NCI-H82 treated with DMSO at 0.1 percent for 48 hours (cell line): ENCODE measurements around the gene KPNA4.
"Not testable (repeated sequence)": the region's sequence is repeated elsewhere in the genome, so short reads cannot be mapped to it uniquely, and the experiment has no call there.

ENCODE experiments used
- DNase-seq: peaks from one replicate; lab custom pipeline; 2025; ENCODE audit not compliant: unreplicated experiment; lab: John Stamatoyannopoulos, UW

The KPNA4 gene, protein sequence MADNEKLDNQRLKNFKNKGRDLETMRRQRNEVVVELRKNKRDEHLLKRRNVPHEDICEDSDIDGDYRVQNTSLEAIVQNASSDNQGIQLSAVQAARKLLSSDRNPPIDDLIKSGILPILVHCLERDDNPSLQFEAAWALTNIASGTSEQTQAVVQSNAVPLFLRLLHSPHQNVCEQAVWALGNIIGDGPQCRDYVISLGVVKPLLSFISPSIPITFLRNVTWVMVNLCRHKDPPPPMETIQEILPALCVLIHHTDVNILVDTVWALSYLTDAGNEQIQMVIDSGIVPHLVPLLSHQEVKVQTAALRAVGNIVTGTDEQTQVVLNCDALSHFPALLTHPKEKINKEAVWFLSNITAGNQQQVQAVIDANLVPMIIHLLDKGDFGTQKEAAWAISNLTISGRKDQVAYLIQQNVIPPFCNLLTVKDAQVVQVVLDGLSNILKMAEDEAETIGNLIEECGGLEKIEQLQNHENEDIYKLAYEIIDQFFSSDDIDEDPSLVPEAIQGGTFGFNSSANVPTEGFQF

DNA sequence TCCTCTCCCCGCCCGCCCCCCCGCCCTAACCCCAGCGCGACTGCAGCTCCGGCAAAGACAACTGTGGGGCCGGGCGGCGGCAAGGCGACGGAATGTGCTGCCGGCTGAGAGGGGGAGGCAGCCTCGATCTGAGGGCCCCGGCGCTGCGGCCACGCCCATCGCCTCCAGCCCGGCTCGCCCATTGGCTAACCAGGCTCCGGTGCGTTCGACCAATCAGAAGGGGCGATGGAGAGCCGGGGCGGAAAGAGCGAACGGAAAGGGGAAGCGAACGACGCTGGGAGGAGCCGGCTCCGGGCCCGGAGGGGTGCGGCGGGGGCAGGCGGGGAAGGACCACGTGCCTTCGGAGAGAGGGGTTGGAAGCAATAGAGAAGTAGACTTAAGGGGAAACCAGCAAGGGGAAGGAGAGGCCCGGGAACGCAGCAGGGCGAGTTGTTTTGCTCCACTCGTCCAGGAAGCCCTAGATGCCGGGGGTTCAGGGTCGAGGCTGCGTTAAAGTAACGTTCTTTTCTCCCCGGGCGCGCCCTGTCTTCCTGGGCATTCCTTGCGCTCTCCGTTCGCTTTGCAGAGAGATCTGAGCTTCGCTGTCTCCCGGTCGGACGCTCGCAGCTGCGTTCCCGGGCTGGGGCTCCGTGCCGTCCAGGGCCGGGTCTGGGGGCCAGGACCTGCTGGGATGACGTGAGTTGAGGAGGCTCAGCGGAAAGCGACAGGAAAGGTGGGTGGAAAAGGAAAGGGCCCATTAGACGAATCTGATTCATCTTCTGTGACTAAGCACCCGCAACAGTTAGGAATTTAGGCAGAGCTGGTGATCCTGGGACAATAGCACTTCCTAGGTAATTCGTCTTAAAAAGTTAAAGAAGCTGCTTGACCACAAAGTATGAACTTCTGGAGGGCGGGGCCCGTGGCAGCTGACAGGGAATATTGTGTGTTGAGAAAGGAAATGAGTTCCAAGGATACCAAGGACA lies at the start of gene KPNA4:
Gene KPNA4 (minus strand): TSS at position 130 of the 962 bp plus-strand sequence. CDS start 289 bp downstream, outside the sequence.
- DNase-seq = peak; percentile 95

DNA sequence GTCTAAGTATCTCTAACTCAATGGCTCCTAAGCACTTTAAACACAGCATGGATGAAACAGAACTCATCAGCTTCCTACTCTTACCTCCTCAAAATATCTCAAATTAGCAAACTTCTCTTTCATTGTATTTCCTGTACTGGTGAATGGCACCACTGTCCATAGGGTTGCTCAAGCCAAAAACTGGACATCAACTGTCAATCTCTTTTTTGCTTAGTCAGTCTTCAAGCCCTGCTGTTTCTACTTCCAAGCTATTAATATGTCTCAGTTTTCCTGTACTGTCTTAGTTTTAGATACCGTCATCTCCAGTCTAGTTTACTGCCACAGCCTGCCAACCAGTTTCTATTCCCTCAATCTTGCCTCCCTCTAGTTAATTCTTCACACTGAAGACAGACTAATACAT lies 48.3 kb upstream of the KPNA4 start:
- no peak for DNase-seq

DNA sequence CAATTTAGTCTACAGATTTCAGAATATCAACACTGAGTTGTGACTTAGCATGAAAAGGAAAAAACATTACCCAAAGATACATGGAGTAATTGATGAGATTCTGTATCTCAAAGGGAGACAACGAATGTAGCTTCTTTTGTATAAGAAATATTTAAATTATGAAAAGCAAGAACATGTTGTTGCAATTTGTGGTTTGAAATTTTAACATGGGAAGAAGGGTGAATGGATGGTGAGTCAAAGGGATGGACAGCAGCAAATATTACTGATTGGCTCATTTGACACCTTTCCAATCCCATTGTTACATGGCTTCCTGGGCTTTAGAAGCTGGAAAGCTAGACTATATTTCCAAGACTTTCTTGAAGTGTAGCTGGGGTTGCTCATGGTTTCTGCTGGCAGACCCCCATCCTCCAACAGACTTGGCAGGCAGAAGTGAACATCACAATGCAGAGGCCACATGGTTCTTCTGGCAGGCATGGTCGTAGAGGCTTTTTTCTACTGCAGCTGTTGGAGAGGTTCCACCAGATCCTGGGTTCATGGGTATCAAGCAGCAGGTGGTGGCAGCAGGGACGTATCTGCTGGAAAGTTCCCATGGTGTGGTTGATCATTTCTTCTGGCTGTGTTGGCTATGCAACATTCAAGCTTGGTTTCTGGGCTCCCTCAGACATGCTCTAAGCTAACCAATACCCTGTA lies 47.2 kb upstream of the KPNA4 start:
- no peak for DNase-seq

DNA sequence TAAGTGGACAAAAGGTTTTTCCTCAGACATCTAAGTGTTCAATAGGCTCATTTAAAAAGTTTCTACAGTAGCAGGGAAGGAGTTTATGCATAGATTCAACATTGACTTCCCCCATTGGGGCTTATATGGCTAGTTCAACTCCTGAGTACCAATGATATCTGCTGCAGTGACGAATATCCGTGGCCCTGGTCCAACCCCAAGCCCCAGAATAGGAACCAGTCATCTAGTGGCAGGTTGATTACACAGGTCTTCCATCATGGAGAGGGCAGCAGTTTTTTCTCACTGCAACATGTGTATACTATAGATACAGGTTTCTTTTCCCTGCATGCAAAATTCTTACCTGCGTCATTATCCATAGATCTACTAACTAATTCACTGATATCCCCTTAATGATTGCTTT lies 45.8 kb upstream of the KPNA4 start:
- DNase-seq = no peak

DNA sequence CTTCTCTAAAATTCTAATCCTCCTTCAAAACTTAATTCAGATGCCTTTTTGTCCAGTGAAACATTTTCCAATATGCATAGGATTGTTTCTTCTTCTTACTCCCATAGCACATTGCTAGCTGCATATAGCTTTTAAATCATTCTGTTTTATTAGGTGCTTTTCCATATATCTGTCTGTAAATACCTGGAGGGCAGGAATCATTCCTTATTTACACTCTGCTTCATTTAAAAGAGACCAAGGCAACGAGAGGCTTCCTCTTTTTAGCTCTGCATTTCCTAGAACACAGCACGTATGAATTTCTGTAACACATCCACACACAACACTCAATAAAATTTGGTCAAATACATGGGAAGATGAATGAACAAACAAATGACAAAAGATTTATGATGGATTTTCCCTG lies 43.5 kb upstream of the KPNA4 start:
- no peak for DNase-seq

DNA sequence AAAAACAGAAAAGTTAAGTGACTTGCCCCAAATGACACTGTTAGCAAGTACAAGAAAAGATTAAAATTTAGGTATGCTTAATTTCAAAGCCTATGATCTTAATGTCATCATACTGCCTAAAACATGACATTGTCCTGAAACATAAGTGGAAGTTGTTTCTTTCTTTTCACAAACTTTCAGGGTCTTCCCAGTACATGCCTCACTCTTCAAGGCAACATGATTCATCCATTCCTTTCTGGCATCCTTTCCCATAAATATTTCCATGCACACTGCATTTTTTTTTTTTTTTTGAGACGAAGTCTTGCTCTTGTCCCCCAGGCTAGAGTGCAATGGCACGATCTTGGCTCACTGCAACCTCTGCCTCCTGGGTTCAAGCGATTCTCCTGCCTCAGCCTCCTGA lies 42.5 kb upstream of the KPNA4 start:
- DNase-seq = no peak

DNA sequence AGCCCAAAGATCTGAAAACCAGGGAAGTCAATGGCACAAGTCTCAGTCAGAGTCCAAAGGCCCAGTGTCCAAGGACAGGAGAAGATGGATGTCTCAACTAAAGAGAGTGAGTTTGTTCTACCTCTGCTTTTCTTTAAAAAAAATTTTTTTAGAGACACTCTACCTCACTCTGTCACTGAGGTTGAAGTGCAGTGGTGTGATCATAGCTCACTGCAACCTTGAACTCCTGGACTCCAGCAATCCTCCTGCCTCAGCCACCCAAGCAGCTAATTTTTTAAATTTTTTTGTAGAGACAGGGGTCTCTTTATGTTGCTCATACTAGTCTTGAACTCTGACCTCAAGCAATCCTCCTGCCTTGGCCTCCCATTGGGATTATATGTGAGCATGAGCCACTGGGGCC lies 39.9 kb upstream of the KPNA4 start:
- DNase-seq = no peak

DNA sequence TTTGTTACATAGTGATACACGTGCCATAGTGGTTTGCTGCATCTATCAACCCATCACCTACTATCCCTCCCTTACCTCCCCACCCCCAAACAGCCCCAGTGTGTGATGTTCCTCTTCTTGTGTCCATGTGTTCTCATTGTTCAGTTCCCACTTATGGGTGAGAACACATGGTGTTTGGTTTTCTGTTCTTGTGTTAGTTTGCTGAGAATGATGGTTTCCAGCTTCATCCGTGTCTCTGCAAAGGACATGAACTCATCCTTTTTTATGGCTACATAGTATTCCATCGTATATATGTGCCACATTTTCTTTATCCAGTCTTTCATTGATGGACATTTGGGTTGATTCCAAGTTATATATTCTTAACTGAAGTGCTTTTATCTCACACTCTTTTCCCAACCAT lies 38.5 kb upstream of the KPNA4 start:
- not testable (repeated sequence) for DNase-seq

DNA sequence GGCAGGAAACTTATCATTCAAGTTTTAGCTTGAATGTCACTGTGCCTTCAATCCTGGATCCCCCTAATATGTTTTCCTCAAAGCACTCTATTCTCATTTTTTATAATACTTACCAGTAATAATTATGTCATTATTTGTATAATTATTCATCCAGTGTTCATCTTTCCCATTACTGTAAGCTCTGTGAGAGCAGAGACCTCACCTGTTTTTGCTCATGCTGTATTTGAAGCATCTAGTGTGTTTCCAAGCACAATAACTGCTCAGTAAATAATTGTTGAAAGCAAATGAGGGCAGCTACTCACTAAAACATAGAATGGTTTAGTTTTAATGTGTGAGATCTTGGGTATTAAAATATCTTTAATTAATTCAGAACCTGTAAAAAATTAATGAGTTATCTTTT lies 36.9 kb upstream of the KPNA4 start:
- no peak for DNase-seq

DNA sequence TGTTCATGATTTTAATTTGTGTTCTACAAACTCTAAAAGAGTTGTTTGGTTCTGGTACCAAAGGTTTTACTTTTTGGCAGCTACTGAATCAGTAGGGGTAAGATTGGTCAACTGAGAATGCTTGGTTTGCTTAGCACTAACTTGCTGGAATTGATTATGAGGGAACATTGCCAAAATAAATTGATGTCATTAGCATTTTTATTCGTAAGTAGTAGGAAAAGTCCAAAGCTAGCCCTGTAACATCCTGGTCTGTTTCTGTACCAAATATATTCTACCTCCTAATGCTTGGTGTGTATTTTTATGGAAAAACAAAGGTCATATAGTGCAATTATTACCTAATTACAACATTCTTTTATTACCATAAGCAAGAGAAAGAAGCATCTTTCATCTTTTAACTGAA lies 35.9 kb upstream of the KPNA4 start:
- DNase-seq = no peak

DNA sequence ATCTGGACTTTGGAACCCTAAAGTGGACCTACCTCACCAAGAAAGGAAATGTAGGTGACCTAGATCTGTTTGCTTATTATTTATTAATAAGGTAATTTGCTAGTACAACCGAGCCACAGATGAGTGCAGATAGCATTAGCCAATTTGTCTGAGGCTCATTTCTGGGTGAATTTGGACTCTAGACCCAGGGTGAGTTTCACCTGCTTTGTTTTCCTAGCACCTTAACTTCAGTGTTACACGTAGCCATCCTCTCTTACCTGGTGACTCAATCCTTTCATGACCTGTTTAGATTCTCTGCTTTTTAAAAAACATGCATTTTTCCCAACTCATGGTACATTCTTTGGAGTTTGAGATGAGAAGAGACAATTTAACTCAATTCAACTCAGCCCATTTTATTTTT lies 33.5 kb upstream of the KPNA4 start:
- DNase-seq = no peak

DNA sequence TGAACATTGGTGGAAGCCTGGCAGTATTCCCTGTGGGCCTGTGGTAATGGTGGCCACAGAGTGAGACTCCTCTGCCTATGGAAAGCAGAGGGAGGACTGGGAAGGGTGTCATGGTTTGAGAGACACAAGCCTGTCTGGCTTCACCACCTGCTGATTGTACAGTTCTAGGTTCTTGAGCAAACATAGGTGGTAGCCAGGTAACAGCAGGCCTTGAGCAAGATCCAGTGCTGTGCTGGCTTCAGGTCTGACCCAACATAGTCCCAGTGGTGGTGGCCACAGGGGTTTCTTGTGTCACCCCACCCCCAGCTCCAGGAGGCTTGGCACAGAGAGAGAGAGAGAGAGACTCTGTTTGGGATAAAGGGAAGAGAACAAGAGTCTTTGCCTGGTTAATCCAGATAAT lies 22.7 kb upstream of the KPNA4 start:
- DNase-seq = no peak

DNA sequence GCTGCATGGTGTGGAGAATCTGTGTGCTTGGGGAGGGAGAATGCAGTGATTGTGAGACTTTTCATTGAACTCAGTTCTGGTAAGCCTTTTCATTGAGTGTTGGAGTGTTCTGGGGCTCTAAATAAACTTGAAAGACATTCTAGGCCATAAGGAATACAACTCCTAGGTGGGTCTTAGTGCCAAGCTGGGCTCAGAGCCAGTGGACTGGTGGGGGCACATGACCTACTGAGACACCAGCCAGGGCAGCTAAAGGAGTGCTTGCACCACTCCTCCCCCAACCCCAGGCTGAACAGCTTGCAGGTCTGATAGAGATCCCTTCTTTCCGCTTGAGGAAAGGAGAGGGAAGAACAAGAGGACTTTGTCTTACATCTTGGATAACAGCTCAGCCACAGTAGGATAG lies 21.7 kb upstream of the KPNA4 start:
- no peak for DNase-seq

DNA sequence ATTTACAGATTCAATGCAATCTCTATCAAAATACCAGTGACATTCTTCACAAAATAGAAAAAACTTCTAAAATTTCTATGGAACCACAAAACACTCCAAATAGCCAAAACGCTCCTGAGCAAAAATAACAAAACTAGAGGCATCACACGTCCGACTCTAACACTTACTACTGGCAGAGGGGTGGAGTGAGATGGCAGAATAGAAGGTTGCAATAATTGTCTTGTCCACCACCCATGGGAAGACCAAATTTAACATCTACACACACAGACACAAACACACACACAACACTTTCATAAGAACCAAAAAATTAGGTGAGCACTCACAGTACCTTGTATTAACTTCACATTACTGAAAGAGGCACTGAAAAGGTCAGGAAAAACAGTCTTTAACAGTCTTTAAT lies 21.3 kb upstream of the KPNA4 start:
- DNase-seq = no peak

DNA sequence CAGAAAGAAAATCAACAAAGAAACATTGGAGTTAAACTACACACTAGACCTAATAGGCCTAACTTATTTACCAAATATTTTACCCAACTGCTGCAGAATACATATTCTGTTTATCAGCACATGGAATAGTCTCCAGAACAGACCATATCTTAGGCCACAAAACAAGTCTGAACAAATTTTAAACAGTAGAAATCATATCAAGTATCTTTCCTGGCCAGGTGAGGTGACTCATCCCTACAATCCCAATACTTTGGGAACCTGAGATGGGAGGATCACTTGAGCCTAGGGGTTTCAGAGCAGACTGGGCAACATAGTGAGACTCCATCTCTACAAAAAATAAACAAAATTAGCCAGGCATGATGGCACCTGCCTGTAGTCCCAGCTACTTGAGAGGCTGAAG lies 18.1 kb upstream of the KPNA4 start:
- DNase-seq = no peak

DNA sequence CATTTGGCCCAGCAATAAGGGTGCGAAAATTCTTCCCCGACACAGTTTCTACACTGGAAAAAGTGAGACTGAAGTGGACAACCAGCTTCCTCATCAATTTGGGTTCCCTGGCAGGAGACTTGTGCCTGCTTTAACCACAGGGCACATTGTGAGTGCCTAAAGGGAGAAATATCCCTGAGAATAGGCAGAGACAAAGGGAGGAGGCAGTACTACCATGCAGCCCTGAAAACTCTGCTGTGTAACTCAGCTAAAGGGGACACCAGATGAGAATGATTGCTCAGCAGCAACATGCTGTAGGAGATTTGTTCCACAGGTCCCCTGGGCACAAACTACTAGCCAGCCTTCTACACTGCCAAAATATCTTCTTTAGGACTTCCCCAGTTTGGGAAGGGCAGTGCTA lies 15.6 kb upstream of the KPNA4 start:
- DNase-seq = no peak

DNA sequence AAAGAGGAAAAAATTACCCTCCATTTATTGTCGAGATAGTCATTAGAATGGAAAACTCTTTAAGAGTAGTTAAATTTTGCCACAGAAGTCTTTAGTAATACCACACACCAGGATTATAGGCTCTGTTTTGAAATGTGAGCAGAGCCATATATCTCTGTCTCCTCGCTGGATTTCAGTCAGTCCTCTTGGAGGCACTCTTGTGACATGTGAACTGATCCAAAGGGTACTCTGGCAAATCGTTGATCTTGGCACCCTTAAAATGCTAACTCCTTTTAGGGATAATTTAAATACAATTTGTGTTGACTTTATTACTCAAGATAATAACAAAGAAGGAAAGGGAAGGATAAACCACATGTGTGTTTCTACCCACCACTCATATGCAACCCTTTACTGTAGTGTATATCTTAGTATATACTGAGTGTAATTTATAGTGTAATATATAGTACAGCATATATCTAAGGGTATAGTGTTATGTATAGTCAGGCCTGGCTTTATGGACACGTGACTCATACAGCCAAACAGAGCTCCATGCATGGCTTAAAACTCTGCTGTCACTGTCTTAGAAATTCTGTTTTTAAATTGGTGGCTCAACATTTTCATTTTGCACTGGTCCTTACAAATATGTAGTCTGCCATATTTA lies 12.3 kb upstream of the KPNA4 start:
- DNase-seq = no peak

DNA sequence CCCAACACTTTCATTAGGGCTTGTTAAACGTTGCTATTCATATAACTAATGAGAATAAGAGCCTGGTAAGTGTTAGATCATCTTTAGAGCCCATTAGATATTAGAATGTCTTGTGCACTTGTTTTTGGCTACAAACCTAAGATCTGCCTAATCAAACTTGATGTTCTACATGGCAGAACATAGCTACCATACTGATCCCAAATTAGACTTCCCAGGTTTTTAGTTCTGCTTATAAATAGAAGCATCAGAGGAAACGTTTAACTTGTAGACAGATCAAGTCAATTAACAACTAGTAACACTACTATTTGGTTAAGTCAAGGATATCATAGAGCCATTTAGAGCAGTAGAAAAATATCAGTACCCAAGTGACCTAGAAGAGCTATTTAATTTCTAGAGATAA lies 11.7 kb upstream of the KPNA4 start:
- no peak for DNase-seq

DNA sequence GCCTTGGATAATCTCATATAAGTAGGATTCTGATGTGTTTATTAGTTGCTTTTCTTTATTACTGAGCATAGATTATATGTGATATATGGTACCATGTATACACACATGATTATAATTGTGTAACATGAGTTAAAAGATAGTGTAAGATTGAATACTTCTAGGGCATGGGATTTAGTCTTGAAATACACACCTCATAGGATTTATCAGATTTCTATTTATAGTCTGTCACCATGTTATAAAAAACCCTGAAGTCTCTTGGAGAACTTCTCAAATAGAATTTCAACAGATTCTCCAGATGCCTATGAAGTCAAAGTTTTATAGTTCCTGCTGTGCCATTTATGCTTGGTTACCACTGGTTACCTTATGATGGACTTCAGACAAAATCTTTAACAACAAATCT lies 11.2 kb upstream of the KPNA4 start:
- no peak for DNase-seq

DNA sequence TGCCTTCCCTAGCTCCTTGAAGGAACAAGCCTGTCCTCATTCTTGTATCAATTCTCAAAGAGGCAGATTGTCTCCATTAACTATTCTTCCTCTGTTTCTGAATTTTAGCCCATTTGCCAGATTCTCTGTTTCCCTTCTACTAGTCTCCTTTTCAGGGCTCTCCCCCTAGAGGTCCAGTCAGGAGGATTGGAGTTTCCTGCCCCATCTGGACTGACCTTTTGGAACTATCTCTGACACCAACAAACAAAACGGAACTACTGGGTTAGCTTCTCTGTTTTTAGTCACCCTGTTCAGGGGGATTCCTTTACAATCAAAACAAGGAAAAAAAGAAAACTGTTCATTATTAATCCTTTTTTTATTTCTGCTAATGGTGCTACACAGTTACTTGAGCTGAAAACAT lies 10.2 kb upstream of the KPNA4 start:
- no peak for DNase-seq

DNA sequence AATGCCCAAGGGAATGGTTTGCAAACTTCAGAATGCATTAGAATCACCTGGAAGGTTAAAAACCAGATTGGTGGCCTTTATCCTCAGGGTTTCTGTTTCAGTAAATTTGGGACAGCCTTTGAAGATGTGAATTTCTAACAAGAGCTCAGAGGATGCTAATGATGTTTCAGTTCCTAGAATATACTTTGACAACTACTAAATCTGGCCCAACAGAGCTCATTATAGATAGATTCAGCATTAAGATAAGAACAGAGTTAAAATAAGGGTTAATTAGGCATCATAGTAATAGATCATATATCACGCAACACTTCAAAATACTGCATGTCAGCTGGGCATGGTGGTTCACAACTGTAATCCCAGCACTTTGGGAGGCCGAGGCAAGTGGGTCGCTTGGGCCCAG lies 9.3 kb upstream of the KPNA4 start:
- no peak for DNase-seq
